ENCODE results near the gene PSMD9.

The PSMD9 gene

GRCh38 chr12:121947981-121948380 lies 59.4 kb downstream of the PSMD9 start:
- Mint-ChIP-seq H3K4me1 (ENCODE audit: low read depth) (no peaks in the 10 kb centered on the region), H3K4me3 (no peak overlapping the region), H3K27me3 (no peaks in the 10 kb centered on the region), H3K36me3 (peaks cover 3% of the 10 kb centered on the region), H3K9me3 (ENCODE audit: low read depth) (no peaks in the 10 kb centered on the region), H3K27ac (no peak overlapping the region)

- Mint-ChIP-seq H3K4me1 (ENCODE audit: low read depth) (no peaks in the 10 kb centered on the region), H3K27me3 (peaks cover 3% of the 10 kb centered on the region), H3K36me3 (peaks cover 4% of the 10 kb centered on the region), H3K4me3 (no peak overlapping the region), H3K27ac (no peak overlapping the region), H3K9me3 (ENCODE audit: low read depth) (no peaks in the 10 kb centered on the region)
Measured at GRCh38 chr12:121949648-121950397, 61.2 kb downstream of the PSMD9 start.

- Mint-ChIP-seq H3K9me3 (ENCODE audit: low read depth) (no peaks in the 10 kb centered on the region), H3K4me1 (ENCODE audit: low read depth) (no peaks in the 10 kb centered on the region), H3K36me3 (peaks cover 2% of the 10 kb centered on the region), H3K27me3 (peaks cover 3% of the 10 kb centered on the region), H3K4me3 (no peak overlapping the region), H3K27ac (no peak overlapping the region)
Measured at GRCh38 chr12:121953117-121953692, 64.6 kb downstream of the PSMD9 start.

- no peak overlapping the region for H3K4me3 Mint-ChIP-seq
- H3K27me3 Mint-ChIP-seq, result peaks cover 3% of the 10 kb centered on the region
- peaks cover 2% of the 10 kb centered on the region for H3K36me3 Mint-ChIP-seq
- no peak overlapping the region for H3K27ac Mint-ChIP-seq
- no peaks in the 10 kb centered on the region for H3K9me3 Mint-ChIP-seq (ENCODE audit: low read depth)
- no peaks in the 10 kb centered on the region for H3K4me1 Mint-ChIP-seq (ENCODE audit: low read depth)
Measured at GRCh38 chr12:121953695-121954094, 65.1 kb downstream of the PSMD9 start.

- Mint-ChIP-seq H3K27me3 (peaks cover 3% of the 10 kb centered on the region), H3K36me3 (peaks cover 2% of the 10 kb centered on the region), H3K9me3 (ENCODE audit: low read depth) (no peaks in the 10 kb centered on the region), H3K4me1 (ENCODE audit: low read depth) (no peaks in the 10 kb centered on the region), H3K4me3 (no peak overlapping the region), H3K27ac (no peak overlapping the region)
Measured at GRCh38 chr12:121955258-121956237, 67.0 kb downstream of the PSMD9 start.

GRCh38 chr12:121957861-121958515 lies 69.4 kb downstream of the PSMD9 start:
- H3K9me3 Mint-ChIP-seq (ENCODE audit: low read depth), result no peaks in the 10 kb centered on the region
- no peak overlapping the region for H3K27ac Mint-ChIP-seq
- H3K36me3 Mint-ChIP-seq, result peaks cover 2% of the 10 kb centered on the region
- no peaks in the 10 kb centered on the region for H3K4me1 Mint-ChIP-seq (ENCODE audit: low read depth)
- peaks cover 3% of the 10 kb centered on the region for H3K27me3 Mint-ChIP-seq
- no peak overlapping the region for H3K4me3 Mint-ChIP-seq

GRCh38 chr12:121958541-121959240 lies 70.1 kb downstream of the PSMD9 start:
- Mint-ChIP-seq H3K36me3 (peaks cover under 1% of the 10 kb centered on the region), H3K4me3 (no peak overlapping the region), H3K27ac (no peak overlapping the region), H3K9me3 (ENCODE audit: low read depth) (no peaks in the 10 kb centered on the region), H3K4me1 (ENCODE audit: low read depth) (no peaks in the 10 kb centered on the region), H3K27me3 (peaks cover 1% of the 10 kb centered on the region)

GRCh38 chr12:121960541-121960940 lies 72.0 kb downstream of the PSMD9 start:
- no peaks in the 10 kb centered on the region for H3K27me3 Mint-ChIP-seq
- H3K9me3 Mint-ChIP-seq (ENCODE audit: low read depth), result no peaks in the 10 kb centered on the region
- no peak overlapping the region for H3K27ac Mint-ChIP-seq

GRCh38 chr12:121961195-121961879 lies 72.7 kb downstream of the PSMD9 start:
- Mint-ChIP-seq H3K27me3 (no peaks in the 10 kb centered on the region), H3K27ac (no peak overlapping the region), H3K36me3 (no peaks in the 10 kb centered on the region), H3K4me1 (ENCODE audit: low read depth) (no peaks in the 10 kb centered on the region), H3K4me3 (no peak overlapping the region), H3K9me3 (ENCODE audit: low read depth) (no peaks in the 10 kb centered on the region)

More at GRCh38 chr12:121960541-121960940, 72.0 kb downstream of the PSMD9 start:
- no peaks in the 10 kb centered on the region for H3K4me1 Mint-ChIP-seq (ENCODE audit: low read depth)
- H3K4me3 Mint-ChIP-seq, result no peak overlapping the region
- no peaks in the 10 kb centered on the region for H3K36me3 Mint-ChIP-seq

- Mint-ChIP-seq H3K36me3 (no peaks in the 10 kb centered on the region), H3K4me1 (ENCODE audit: low read depth) (no peaks in the 10 kb centered on the region), H3K9me3 (ENCODE audit: low read depth) (no peaks in the 10 kb centered on the region), H3K4me3 (no peak overlapping the region), H3K27me3 (no peaks in the 10 kb centered on the region), H3K27ac (no peak overlapping the region)
Measured at GRCh38 chr12:121963341-121964018, 74.9 kb downstream of the PSMD9 start.

- Mint-ChIP-seq H3K4me1 (ENCODE audit: low read depth) (no peaks in the 10 kb centered on the region), H3K36me3 (no peaks in the 10 kb centered on the region), H3K27me3 (no peaks in the 10 kb centered on the region), H3K9me3 (ENCODE audit: low read depth) (no peaks in the 10 kb centered on the region), H3K4me3 (no peak overlapping the region), H3K27ac (no peak overlapping the region)
Measured at GRCh38 chr12:121964813-121965643, 76.4 kb downstream of the PSMD9 start.

- Mint-ChIP-seq H3K27ac (no peak overlapping the region), H3K27me3 (no peaks in the 10 kb centered on the region), H3K36me3 (peaks cover 4% of the 10 kb centered on the region), H3K9me3 (ENCODE audit: low read depth) (no peaks in the 10 kb centered on the region), H3K4me3 (no peak overlapping the region), H3K4me1 (ENCODE audit: low read depth) (no peaks in the 10 kb centered on the region)
Measured at GRCh38 chr12:121966959-121967358, 78.4 kb downstream of the PSMD9 start.
